OCI-LY1 (cell line): ENCODE results near the gene KRT1.
A peak's percentile ranks its signal among the peaks of the same experiment; 100 is the strongest.

Experiments
- H2AFZ ChIP-seq: fragments of 200-600 bp; sonication (generic), shearing (Covaris generic); 2 replicates; pipeline ENCODE4 v1.6.0; 2014; ENCODE audit warnings: antibody characterized with exemption, mild to moderate bottlenecking, low read length
- H3F3A ChIP-seq: fragments of 200-600 bp; sonication (generic), shearing (Covaris generic); 2 replicates; pipeline ENCODE4 v1.6.0; 2014; ENCODE audit warnings: mild to moderate bottlenecking, antibody characterized with exemption, low read length, moderate library complexity; ENCODE audit not compliant: insufficient read depth
- H3K27ac ChIP-seq: fragments of 200-600 bp; sonication (generic); 2 replicates; pipeline ENCODE4 v1.5.1; 2014; ENCODE audit warnings: low read length, mixed run types, mild to moderate bottlenecking, low read depth; ENCODE audit not compliant: poor library complexity, severe bottlenecking
- H3K27me3 ChIP-seq: fragments of 200-600 bp; sonication (generic); 2 replicates; pipeline ENCODE4 v1.6.0; 2014; ENCODE audit warnings: antibody characterized with exemption, mild to moderate bottlenecking, low read length, moderate library complexity; ENCODE audit not compliant: insufficient read depth
- H3K36me3 ChIP-seq: fragments of 200-600 bp; sonication (generic); 2 replicates; pipeline ENCODE4 v1.6.1; 2014; ENCODE audit warnings: mild to moderate bottlenecking, antibody characterized with exemption, low read length, moderate library complexity, mixed read lengths; ENCODE audit not compliant: insufficient read depth
- H3K4me1 ChIP-seq: fragments of 200-600 bp; sonication (generic); 2 replicates; pipeline ENCODE4 v1.5.1; 2014; ENCODE audit warnings: mild to moderate bottlenecking, low read length, moderate library complexity; ENCODE audit not compliant: insufficient read depth, severe bottlenecking
- H3K4me2 ChIP-seq: fragments of 200-600 bp; sonication (generic), shearing (Covaris generic); 2 replicates; pipeline ENCODE4 v1.6.1; 2014; ENCODE audit warnings: low read length
- H3K4me3 ChIP-seq: fragments of 200-600 bp; sonication (generic); 2 replicates; pipeline ENCODE4 v1.5.1; 2014; ENCODE audit warnings: low read length, low read depth, mild to moderate bottlenecking, mixed read lengths; ENCODE audit not compliant: poor library complexity, severe bottlenecking
- H3K79me2 ChIP-seq: fragments of 200-600 bp; shearing (Covaris generic); 2 replicates; pipeline ENCODE4 v1.6.1; 2016; ENCODE audit warnings: mixed run types, low read length, mixed read lengths; ENCODE audit not compliant: insufficient read depth
- H3K9ac ChIP-seq: fragments of 200-600 bp; sonication (generic), shearing (Covaris generic); 2 replicates; pipeline ENCODE4 v1.6.1; 2014; ENCODE audit warnings: mild to moderate bottlenecking, low read length, mixed read lengths
- H3K9me2 ChIP-seq: fragments of 200-600 bp; sonication (generic), shearing (Covaris generic); 2 replicates; pipeline ENCODE4 v1.6.1; 2014; ENCODE audit warnings: low read depth, mild to moderate bottlenecking, low read length, mixed read lengths
- H3K9me3 ChIP-seq: fragments of 200-600 bp; shearing (Covaris generic); 2 replicates; pipeline ENCODE4 v1.6.1; 2014; ENCODE audit warnings: low read length, mixed read lengths
- H4K20me1 ChIP-seq: fragments of 200-600 bp; sonication (generic), shearing (Covaris generic); 2 replicates; pipeline ENCODE4 v1.6.0; 2016; ENCODE audit warnings: mild to moderate bottlenecking, low read length; ENCODE audit not compliant: insufficient read depth
- CTCF ChIP-seq: fragments of 200-600 bp; sonication (generic), shearing (Covaris generic); IDR thresholded peaks from 2 replicates; pipeline ENCODE4 v1.5.1; 2017; ENCODE audit warnings: mild to moderate bottlenecking, antibody characterized with exemption, low read length, moderate library complexity, mixed read lengths
- EZH2 ChIP-seq: fragments of 200-600 bp; sonication (generic), shearing (Covaris generic); IDR thresholded peaks from 2 replicates; pipeline ENCODE4 v1.8.0; 2017; ENCODE audit warnings: borderline replicate concordance, mixed run types, mild to moderate bottlenecking, antibody characterized with exemption, low read length, moderate library complexity, mixed read lengths

KRT1 gene

GRCh38 chr12:52667931-52668330, 12.3 kb downstream of the KRT1 start:
- Histone ChIP-seq H3K9me3 (no peaks in the 10 kb centered on the region), H2AFZ (no peak overlapping the region), H3K9me2 (no peaks in the 10 kb centered on the region), H3K79me2 (no peaks in the 10 kb centered on the region), H3F3A (no peaks in the 10 kb centered on the region), H3K27ac (no peak overlapping the region), H3K4me2 (no peak overlapping the region), H3K4me3 (no peak overlapping the region), H3K9ac (no peak overlapping the region), H3K36me3 (no peaks in the 10 kb centered on the region), H4K20me1 (no peaks in the 10 kb centered on the region), H3K4me1 (no peaks in the 10 kb centered on the region), H3K27me3 (no peaks in the 10 kb centered on the region)
- no peak for TF ChIP-seq CTCF
- no peak for TF ChIP-seq EZH2

- H3K27ac ChIP-seq = no peak overlapping the region
- TF ChIP-seq EZH2 = no peak
- 0 out of 2 replicates have a peak, but pooled peaks have one; percentile 14 for TF ChIP-seq CTCF
- H3K9me3 ChIP-seq = no peaks in the 10 kb centered on the region
- H3K4me3 ChIP-seq = no peak overlapping the region
- H3K27me3 ChIP-seq = no peaks in the 10 kb centered on the region
- H2AFZ ChIP-seq = no peak overlapping the region
- H3F3A ChIP-seq = no peaks in the 10 kb centered on the region
- no peaks in the 10 kb centered on the region for H4K20me1 ChIP-seq
- no peaks in the 10 kb centered on the region for H3K36me3 ChIP-seq
- H3K79me2 ChIP-seq = no peaks in the 10 kb centered on the region
- no peaks in the 10 kb centered on the region for H3K4me1 ChIP-seq
- H3K9me2 ChIP-seq = no peaks in the 10 kb centered on the region
- H3K4me2 ChIP-seq = no peak overlapping the region
- no peak overlapping the region for H3K9ac ChIP-seq
These were observed 12.7 kb downstream of the KRT1 start for GRCh38 chr12:52667509-52667908.

- H3K36me3 ChIP-seq = no peaks in the 10 kb centered on the region
- no peaks in the 10 kb centered on the region for H3K9me2 ChIP-seq
- H3K9ac ChIP-seq = no peak overlapping the region
- TF ChIP-seq CTCF (no peak), EZH2 (no peak)
- H3K4me1 ChIP-seq = no peaks in the 10 kb centered on the region
- no peaks in the 10 kb centered on the region for H3F3A ChIP-seq
- no peaks in the 10 kb centered on the region for H3K27me3 ChIP-seq
- H4K20me1 ChIP-seq = no peaks in the 10 kb centered on the region
- H3K9me3 ChIP-seq = no peaks in the 10 kb centered on the region
- no peak overlapping the region for H3K27ac ChIP-seq
- no peak overlapping the region for H3K4me3 ChIP-seq
- no peak overlapping the region for H2AFZ ChIP-seq
- no peak overlapping the region for H3K4me2 ChIP-seq
- H3K79me2 ChIP-seq = no peaks in the 10 kb centered on the region
These were observed 13.7 kb downstream of the KRT1 start for GRCh38 chr12:52666471-52666870.
